HG03060 (cell line): Measurements from ENCODE around the gene CAMK1D.

Experiments
- ATAC-seq: cut with Tn5 transposase; IDR thresholded peaks from one replicate; pipeline ENCODE4 v1.9.1; 2021; ENCODE audit warnings: low read depth, moderate number of reproducible peaks; ENCODE audit not compliant: unreplicated experiment

CAMK1D gene

GRCh38 chr10:12509016-12509793, 159.9 kb downstream of the CAMK1D start:
- ATAC-seq = no peak

GRCh38 chr10:12509794-12510100, 160.4 kb downstream of the CAMK1D start:
- ATAC-seq = no peak

GRCh38 chr10:12510501-12510941, 161.2 kb downstream of the CAMK1D start:
- ATAC-seq = no peak

GRCh38 chr10:12510984-12511383, 161.6 kb downstream of the CAMK1D start:
- ATAC-seq = no peak

GRCh38 chr10:12511651-12512050, 162.3 kb downstream of the CAMK1D start:
- no peak for ATAC-seq

- no peak for ATAC-seq
These were observed 163.1 kb downstream of the CAMK1D start for GRCh38 chr10:12512332-12513002.

- no peak for ATAC-seq
These were observed 163.6 kb downstream of the CAMK1D start for GRCh38 chr10:12513003-12513365.

GRCh38 chr10:12513775-12514673, 164.7 kb downstream of the CAMK1D start:
- ATAC-seq = no peak

GRCh38 chr10:12518024-12518423, 168.7 kb downstream of the CAMK1D start:
- ATAC-seq = no peak

GRCh38 chr10:12521423-12521822, 172.1 kb downstream of the CAMK1D start:
- ATAC-seq = no peak

- no peak for ATAC-seq
These were observed 177.0 kb downstream of the CAMK1D start for GRCh38 chr10:12526311-12526710.

GRCh38 chr10:12529976-12530375, 180.6 kb downstream of the CAMK1D start:
- ATAC-seq = no peak

- ATAC-seq = no peak
These were observed 182.2 kb downstream of the CAMK1D start for GRCh38 chr10:12531305-12532220.

GRCh38 chr10:12533151-12533550, 183.8 kb downstream of the CAMK1D start:
- ATAC-seq = no peak

- no peak for ATAC-seq
These were observed 184.4 kb downstream of the CAMK1D start for GRCh38 chr10:12533723-12534122.

GRCh38 chr10:12534824-12535223, 185.5 kb downstream of the CAMK1D start:
- ATAC-seq = no peak

GRCh38 chr10:12535656-12536055, 186.3 kb downstream of the CAMK1D start:
- no peak for ATAC-seq

GRCh38 chr10:12538491-12538995, 189.2 kb downstream of the CAMK1D start:
- ATAC-seq = no peak

GRCh38 chr10:12539350-12540164, 190.2 kb downstream of the CAMK1D start:
- ATAC-seq = no peak
